Measurements from ENCODE around the gene MAGEC3.

The MAGEC3 gene

GRCh38 chrX:141838016-141838415, at the start of gene MAGEC3:
Gene MAGEC3 (plus strand): TSS chrX:141838316. CDS start chrX:141838316, 0 bp downstream.
- no peak for DNase-seq (ENCODE audit: low read depth, low spot score)
- no peak within 1 kb of the TSS for H3K4me3 ChIP-seq (ENCODE audit: low read depth, low read length)
- no peak for TF ChIP-seq CTCF (IDR thresholded peaks at IDR 0.05; ENCODE audit: low read depth, low read length)
- in situ Hi-C loops (cut with HindIII; ENCODE audit: low sequenced_read_pairs), result no loop called here

GRCh38 chrX:141791856-141792255, 46.3 kb upstream of the MAGEC3 start:
- no peak overlapping the region for H3K4me3 ChIP-seq (ENCODE audit: low read depth, low read length)
- DNase-seq (ENCODE audit: low read depth, low spot score), result no peak
- in situ Hi-C loops (cut with HindIII; ENCODE audit: low sequenced_read_pairs), result no loop called here
- TF ChIP-seq CTCF (IDR thresholded peaks at IDR 0.05; ENCODE audit: low read depth, low read length), result no peak

- DNase-seq (ENCODE audit: low read depth, low spot score), result no peak
- in situ Hi-C loops (cut with HindIII; ENCODE audit: low sequenced_read_pairs), result no loop called here
- H3K4me3 ChIP-seq (ENCODE audit: low read depth, low read length), result no peak overlapping the region
- TF ChIP-seq CTCF (IDR thresholded peaks at IDR 0.05; ENCODE audit: low read depth, low read length), result no peak
Observed at GRCh38 chrX:141811438-141811837, 26.7 kb upstream of the MAGEC3 start.

- DNase-seq (ENCODE audit: low read depth, low spot score), result no peak
- in situ Hi-C loops (cut with HindIII; ENCODE audit: low sequenced_read_pairs), result no loop called here
- no peak for TF ChIP-seq CTCF (IDR thresholded peaks at IDR 0.05; ENCODE audit: low read depth, low read length)
- no peak overlapping the region for H3K4me3 ChIP-seq (ENCODE audit: low read depth, low read length)
Observed at GRCh38 chrX:141814213-141814857, 23.8 kb upstream of the MAGEC3 start.

GRCh38 chrX:141815904-141816303, 22.2 kb upstream of the MAGEC3 start:
- no peak overlapping the region for H3K4me3 ChIP-seq (ENCODE audit: low read depth, low read length)
- no peak for DNase-seq (ENCODE audit: low read depth, low spot score)
- no peak for TF ChIP-seq CTCF (IDR thresholded peaks at IDR 0.05; ENCODE audit: low read depth, low read length)
- in situ Hi-C loops (cut with HindIII; ENCODE audit: low sequenced_read_pairs), result no loop called here

- H3K4me3 ChIP-seq (ENCODE audit: low read depth, low read length), result no peak overlapping the region
- TF ChIP-seq CTCF (IDR thresholded peaks at IDR 0.05; ENCODE audit: low read depth, low read length), result no peak
- in situ Hi-C loops (cut with HindIII; ENCODE audit: low sequenced_read_pairs), result no loop called here
- no peak for DNase-seq (ENCODE audit: low read depth, low spot score)
Observed at GRCh38 chrX:141832247-141832646, 5.9 kb upstream of the MAGEC3 start.
